ENCODE data around the gene RASGRF1. TPM values are rescaled to one million over a fixed set of nuclear protein-coding genes. Genes with fewer than 3 reads are reported as not detected.
A peak's percentile ranks its signal among the peaks of the same experiment; 100 is the strongest.

Gene RASGRF1
- total RNA-seq, 2 experiments from 2014 or later, result not detected

DNA sequence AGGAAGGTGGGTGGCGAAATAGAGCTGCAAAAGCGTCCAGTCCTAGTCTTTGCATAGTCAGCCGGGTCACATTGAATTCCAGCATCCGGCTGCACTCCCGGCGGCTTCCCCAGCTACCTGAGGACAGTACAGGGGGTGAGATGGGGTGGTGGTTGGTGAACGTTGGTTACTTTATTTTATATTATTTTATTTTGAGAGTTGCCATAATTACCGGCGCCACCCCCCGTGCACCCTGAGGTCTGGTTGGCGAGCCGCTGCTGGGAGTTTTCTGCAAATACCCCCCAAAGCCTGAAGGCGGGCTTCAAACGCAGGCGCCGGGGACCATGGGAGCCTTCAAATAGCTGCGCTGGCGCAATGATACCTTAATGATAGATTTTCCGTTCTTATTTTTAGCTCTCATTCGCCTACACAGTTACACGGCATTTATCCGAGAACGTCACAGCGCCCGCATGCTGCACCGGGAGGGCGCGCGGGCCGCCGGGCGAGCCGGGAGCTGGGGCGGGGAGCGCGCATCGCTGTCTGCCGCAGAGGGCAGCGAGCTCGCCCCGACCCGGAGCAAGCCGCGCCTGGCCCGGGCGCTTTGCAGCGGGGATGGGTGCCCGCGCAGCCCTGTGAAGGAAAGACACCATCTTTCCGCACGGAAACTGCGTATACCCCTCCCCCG, 756 bp upstream of the RASGRF1 start:
- H3K36me3 Mint-ChIP-seq (ENCODE audit: low read depth), result no peaks in the 10 kb centered on the region
- CTCF ChIA-PET, result interaction anchor here (0.7 kb wide), 1 partner anchor 629 kb away, joined by 3 read pairs; no protein-coding TSS in a partner anchor
- peak; percentile 13 for DNase-seq

DNA sequence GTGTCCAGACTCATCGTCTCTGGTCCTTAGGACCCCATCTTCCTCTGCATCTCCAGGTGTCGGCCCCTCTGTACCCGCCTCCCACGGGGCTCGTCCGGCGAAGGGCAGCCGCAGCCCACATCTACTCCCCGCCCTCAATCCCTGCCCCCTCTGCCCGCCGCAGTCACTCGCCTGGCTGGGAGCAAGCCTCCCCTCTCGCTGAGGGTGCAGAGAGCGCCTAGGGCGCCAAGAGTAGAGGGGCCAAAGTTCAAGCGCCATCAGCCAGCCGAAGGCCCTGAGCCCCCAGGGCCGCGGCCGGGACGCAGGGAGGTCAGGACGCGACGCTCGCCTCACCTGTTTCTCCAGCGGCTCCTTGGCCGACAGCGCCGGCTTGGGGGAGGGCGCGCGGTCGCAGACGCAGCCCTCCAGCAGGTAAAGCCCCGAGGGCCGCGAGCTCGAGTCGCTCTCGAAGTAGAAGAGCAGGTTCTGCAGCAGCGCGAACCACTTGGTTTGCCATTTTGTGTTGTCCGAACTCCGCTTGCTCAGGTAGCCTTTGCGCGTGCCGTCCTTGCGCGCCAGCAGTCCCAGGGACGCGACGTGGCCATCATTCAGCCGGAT, 592 bp downstream of the RASGRF1 start:
- Mint-ChIP-seq H3K27me3 (ENCODE audit: low read depth) (peaks cover 52% of the 10 kb centered on the region), H3K4me1 (ENCODE audit: low read depth) (peaks cover 9% of the 10 kb centered on the region), H3K9me3 (no peaks in the 10 kb centered on the region), H3K36me3 (ENCODE audit: low read depth) (no peaks in the 10 kb centered on the region), H3K4me3 (no peak overlapping the region), H3K27ac (no peak overlapping the region)
- no peak for DNase-seq
- CTCF ChIA-PET, result no interaction called here
- intact Hi-C loops (cut with micrococcal nuclease), result no loop called here

More for the DNA sequence above, 756 bp upstream of the RASGRF1 start:
- Mint-ChIP-seq H3K4me3 (peak overlapping the region; percentile 2), H3K27me3 (ENCODE audit: low read depth) (peaks cover 57% of the 10 kb centered on the region), H3K27ac (no peak overlapping the region), H3K4me1 (ENCODE audit: low read depth) (peaks cover 9% of the 10 kb centered on the region), H3K9me3 (no peaks in the 10 kb centered on the region)
- intact Hi-C loops (cut with micrococcal nuclease), result no loop called here

DNA sequence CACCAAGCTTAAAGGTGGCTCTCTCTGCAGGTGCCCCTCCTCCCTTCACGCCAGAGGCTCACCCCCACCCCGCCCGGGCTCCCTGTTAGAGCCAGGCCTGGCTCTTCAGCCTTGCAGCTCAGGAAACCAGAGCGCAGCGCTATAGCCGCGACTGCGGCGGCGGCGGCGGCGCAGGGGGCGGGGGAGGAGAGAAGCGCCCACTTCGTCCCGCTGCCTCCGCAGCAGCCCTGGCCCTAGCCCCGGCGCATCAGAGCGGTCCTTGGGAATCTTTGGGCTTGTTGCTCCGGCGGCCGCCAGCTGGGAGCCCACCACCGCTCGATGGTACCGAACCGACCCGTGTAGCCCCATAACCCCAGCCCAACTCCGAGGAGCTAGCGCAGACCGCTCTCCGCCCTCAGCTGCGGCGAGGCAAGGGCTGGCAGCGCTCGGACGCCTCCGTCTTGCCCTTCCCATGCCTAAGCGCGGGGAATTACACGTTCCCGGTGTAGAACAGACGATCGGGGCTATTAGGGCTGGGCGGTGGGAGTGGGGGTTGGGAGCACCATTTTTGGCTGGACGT, 1.2 kb downstream of the RASGRF1 start:
- Mint-ChIP-seq H3K4me1 (ENCODE audit: low read depth) (peaks cover 9% of the 10 kb centered on the region), H3K9me3 (no peaks in the 10 kb centered on the region), H3K36me3 (ENCODE audit: low read depth) (no peaks in the 10 kb centered on the region), H3K4me3 (no peak overlapping the region), H3K27me3 (ENCODE audit: low read depth) (peaks cover 47% of the 10 kb centered on the region), H3K27ac (no peak overlapping the region)
- intact Hi-C loops (cut with micrococcal nuclease), result no loop called here
- CTCF ChIA-PET, result interaction anchor here (1.0 kb wide), 1 partner anchor 61 kb away, joined by 3 read pairs; no protein-coding TSS in a partner anchor
- no peak for DNase-seq

DNA sequence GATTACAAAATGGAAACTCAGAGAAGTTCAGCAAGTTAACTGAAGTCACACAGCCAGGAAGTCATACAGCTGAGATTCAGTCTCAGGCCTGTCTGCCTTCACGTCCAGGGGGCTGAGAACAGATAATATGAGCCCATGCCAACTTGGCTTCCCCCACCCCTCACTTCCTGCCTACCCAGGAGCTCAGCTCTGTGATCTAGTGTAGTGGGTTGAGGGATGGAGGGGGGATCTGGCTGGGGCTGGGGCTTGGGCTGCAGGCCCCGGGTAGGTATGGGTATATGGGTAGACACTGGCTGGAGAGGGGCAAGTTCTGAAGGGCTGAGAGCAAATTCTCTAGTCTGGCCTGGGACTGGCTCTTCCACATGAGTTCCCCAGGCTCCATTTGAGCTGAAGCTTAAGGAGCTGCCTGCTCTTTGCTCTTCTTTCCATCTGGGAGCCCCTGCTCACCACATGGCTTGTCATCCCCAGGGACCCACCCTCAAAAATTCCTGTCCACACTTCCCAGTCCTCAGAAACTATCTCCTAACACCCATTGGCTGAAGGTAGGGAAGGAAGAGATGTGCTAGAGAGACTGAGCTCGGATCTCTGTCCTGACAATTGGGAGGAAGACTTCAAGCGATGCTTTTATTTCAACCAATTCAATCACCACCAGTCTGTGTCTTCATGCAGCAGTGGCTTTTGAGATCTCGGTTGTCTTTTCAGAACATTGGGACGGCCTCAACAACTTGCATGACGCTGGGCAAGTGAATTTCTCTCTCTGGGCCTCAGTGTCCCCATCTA, 2.0 kb downstream of the RASGRF1 start:
- Mint-ChIP-seq H3K4me3 (no peak overlapping the region), H3K27ac (no peak overlapping the region)

DNA sequence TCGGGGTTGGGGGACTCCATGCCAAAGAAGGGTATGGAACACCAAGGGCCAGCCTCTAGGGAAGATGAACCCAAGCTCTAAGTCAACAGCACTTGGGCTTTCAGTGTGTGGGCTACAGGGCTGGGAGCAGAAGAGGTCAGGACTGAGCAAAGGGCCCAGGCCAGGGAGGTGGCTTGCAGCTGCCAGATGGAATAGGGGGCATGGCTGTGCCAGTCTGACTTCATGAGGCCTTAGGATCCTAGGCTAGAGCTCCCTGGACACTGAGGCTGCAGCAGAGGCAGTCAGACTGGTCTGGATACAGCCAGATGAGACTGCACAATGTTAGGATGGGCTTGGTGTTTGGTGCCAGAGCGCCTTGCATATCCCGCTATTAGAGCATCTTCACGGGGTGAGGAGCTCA, 3.8 kb downstream of the RASGRF1 start:
- DNase-seq, result no peak
- peaks cover 30% of the 10 kb centered on the region for H3K27me3 Mint-ChIP-seq (ENCODE audit: low read depth)
- CTCF ChIA-PET, result interaction anchor here (0.6 kb wide), 3 partner anchors 40 to 215 kb away, joined by 3 to 4 read pairs (median 3); no protein-coding TSS in a partner anchor
- no peak overlapping the region for H3K27ac Mint-ChIP-seq
- no peak overlapping the region for H3K4me3 Mint-ChIP-seq
- no peaks in the 10 kb centered on the region for H3K36me3 Mint-ChIP-seq (ENCODE audit: low read depth)
- no peaks in the 10 kb centered on the region for H3K9me3 Mint-ChIP-seq
- peaks cover 9% of the 10 kb centered on the region for H3K4me1 Mint-ChIP-seq (ENCODE audit: low read depth)
- intact Hi-C loops (cut with micrococcal nuclease), result no loop called here

More for the DNA sequence above, 2.0 kb downstream of the RASGRF1 start:
- intact Hi-C loops (cut with micrococcal nuclease), result no loop called here
- no peaks in the 10 kb centered on the region for H3K9me3 Mint-ChIP-seq
- CTCF ChIA-PET, result interaction anchor here (1.0 kb wide), 1 partner anchor 60 kb away, joined by 3 read pairs; no protein-coding TSS in a partner anchor
- H3K27me3 Mint-ChIP-seq (ENCODE audit: low read depth), result peaks cover 44% of the 10 kb centered on the region
- H3K36me3 Mint-ChIP-seq (ENCODE audit: low read depth), result no peaks in the 10 kb centered on the region
- DNase-seq, result no peak
- H3K4me1 Mint-ChIP-seq (ENCODE audit: low read depth), result peaks cover 9% of the 10 kb centered on the region

DNA sequence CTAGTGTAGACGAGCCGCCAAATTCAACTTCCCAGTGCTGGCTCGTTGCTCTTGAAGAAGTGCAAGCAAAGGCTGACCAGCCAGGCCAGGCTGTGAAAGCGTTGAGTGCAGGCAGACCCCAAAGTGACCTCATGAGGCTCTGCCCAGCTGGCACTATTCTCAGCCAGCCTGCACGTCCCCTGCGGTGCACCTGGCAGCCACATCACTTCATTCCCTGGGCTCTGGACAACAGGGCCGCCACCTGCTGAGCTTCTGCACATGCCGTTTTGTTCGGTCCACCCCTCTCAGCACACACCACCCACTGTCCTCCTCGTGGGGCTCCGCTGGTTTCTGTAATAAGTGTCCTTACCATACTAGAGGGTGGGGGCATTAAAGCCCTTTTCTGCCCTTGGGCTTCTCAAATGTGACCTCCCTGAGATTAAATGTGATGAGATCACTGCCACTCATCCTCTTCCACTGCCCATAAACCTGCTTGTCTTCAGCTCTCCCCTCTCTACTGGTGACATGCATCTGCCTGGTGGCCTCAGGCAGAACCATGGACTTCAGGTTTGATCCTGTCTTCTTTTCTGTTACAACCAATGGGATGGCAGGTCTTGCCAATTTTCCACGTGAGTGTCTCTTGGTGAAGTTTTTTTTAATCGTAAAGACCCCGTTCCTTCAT, 6.1 kb downstream of the RASGRF1 start:
- H3K27ac Mint-ChIP-seq, result no peak overlapping the region
- no peaks in the 10 kb centered on the region for H3K4me1 Mint-ChIP-seq (ENCODE audit: low read depth)
- intact Hi-C loops (cut with micrococcal nuclease), result no loop called here
- CTCF ChIA-PET, result no interaction called here
- DNase-seq, result no peak
- no peaks in the 10 kb centered on the region for H3K9me3 Mint-ChIP-seq
- no peak overlapping the region for H3K4me3 Mint-ChIP-seq
- H3K27me3 Mint-ChIP-seq (ENCODE audit: low read depth), result peaks cover 16% of the 10 kb centered on the region
- H3K36me3 Mint-ChIP-seq (ENCODE audit: low read depth), result no peaks in the 10 kb centered on the region

DNA sequence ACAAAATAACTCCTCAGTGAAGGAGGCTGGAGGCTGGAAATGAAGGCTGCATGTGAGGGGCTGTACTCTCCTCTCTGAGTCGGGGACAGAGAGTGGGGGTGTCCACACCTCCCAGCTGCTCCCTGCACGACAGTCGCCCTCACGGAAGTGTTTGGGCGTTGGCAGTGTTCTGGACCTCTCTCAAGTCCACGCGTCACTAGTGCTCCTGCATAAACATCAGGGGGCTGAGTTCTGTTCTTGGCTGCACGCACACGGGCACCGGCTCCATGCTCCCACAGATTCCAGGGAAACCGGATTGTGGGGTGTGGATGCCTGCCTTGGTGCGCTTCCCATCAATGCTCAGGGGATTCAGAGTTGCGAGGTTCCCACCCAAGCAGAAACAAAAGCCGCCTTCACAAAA, 7.4 kb downstream of the RASGRF1 start:
- no peak overlapping the region for H3K27ac Mint-ChIP-seq
- no peak for DNase-seq
- H3K9me3 Mint-ChIP-seq, result no peaks in the 10 kb centered on the region
- H3K36me3 Mint-ChIP-seq (ENCODE audit: low read depth), result no peaks in the 10 kb centered on the region
- peaks cover 7% of the 10 kb centered on the region for H3K27me3 Mint-ChIP-seq (ENCODE audit: low read depth)
- no peak overlapping the region for H3K4me3 Mint-ChIP-seq
- intact Hi-C loops (cut with micrococcal nuclease), result no loop called here
- no peaks in the 10 kb centered on the region for H3K4me1 Mint-ChIP-seq (ENCODE audit: low read depth)
- CTCF ChIA-PET, result no interaction called here

DNA sequence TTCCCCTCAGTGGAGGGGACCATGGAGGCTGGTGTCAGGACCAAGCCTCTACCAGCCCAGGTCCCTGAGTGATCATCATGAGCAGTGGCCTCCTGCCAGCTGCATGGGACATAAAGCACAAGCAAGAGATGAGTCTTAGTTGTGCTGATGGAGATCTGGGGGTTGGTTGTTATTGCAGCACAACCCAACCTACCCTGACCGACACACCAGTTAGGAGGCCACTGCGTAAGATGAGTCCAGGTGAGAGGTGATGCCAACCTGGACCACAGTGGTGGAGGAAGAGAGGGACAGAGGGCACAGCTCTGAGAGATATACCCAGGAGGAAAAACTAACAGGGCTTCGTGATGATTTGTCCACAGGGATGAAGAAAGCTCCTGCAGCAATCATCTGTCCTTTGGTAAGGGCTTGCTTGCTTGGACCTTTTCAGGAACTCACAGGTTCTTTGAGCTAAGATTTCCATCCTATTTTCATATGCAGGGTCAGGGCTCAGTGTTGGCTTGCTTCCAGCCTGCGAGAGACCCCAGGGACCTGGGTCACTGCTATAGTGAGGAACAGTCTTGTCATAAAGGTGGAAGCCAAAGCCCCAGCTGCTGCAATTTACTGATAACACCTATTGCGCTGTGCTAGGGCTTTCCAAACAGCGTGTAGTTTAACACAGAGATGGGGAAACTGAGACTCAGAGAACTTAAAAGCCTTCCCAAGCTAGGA, 8.1 kb downstream of the RASGRF1 start:
- no peaks in the 10 kb centered on the region for H3K36me3 Mint-ChIP-seq (ENCODE audit: low read depth)
- H3K4me1 Mint-ChIP-seq (ENCODE audit: low read depth), result no peaks in the 10 kb centered on the region
- CTCF ChIA-PET, result no interaction called here

DNA sequence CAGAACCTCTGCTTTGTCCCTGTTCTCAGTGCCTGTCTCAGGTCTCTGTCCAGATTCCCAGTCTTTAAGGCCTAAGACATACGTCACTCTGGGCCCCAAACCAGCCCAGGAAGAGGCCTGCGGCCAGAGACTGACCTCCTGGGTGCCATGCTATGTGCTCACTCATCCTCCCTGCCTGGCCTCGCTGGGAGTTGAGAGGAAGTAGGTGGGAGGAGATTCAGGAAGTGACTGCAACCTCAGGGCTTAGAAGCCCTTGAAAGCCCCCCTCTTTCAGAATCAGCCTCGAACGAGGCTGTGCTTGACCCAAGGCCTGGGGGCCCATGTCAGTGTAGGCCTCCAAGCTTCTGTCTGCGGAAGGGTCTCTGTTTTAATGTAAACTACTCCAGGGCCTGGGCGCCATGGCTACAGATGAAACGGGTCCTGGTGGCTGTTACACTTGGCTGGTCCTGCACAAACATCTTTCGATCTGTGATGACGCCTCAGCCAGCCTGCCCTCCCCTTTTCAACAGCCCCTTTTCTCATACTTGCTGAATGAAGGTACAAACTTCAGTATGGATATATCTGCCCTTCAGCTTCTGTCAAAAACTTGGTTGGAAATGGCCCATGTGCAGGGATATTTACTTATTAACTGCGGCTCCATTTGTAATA, 11.7 kb downstream of the RASGRF1 start:
- Mint-ChIP-seq H3K27ac (no peak overlapping the region), H3K4me3 (no peak overlapping the region), H3K27me3 (ENCODE audit: low read depth) (peaks cover 2% of the 10 kb centered on the region), H3K36me3 (ENCODE audit: low read depth) (no peaks in the 10 kb centered on the region), H3K9me3 (no peaks in the 10 kb centered on the region), H3K4me1 (ENCODE audit: low read depth) (no peaks in the 10 kb centered on the region)
- DNase-seq, result no peak
- CTCF ChIA-PET, result no interaction called here
- intact Hi-C loops (cut with micrococcal nuclease), result no loop called here

More for the DNA sequence above, 8.1 kb downstream of the RASGRF1 start:
- no peak for DNase-seq
- Mint-ChIP-seq H3K27me3 (ENCODE audit: low read depth) (peaks cover 4% of the 10 kb centered on the region), H3K9me3 (no peaks in the 10 kb centered on the region), H3K4me3 (no peak overlapping the region), H3K27ac (no peak overlapping the region)
- intact Hi-C loops (cut with micrococcal nuclease), result no loop called here

DNA sequence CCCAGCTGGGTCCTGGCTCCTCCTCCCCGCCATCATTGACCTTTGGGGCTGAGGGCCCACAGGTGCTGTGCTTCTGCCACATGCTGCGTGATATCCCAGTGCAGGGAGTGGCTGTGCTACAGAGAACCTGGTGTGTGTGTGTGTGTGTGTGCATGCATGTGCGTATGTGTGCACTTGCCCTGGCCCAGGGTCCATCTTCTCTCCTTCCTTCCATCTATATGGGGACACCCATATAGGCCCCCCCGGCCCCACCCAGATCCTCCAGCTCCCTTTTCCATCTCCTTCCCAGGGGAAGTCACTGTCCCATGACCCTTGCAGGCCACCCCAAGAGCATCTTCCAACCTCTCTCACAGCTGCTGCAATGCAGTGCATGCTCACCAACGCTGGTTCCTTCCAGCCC, 12.6 kb downstream of the RASGRF1 start:
- intact Hi-C loops (cut with micrococcal nuclease), result no loop called here
- no peak for DNase-seq
- Mint-ChIP-seq H3K36me3 (ENCODE audit: low read depth) (no peaks in the 10 kb centered on the region), H3K9me3 (no peaks in the 10 kb centered on the region), H3K27ac (no peak overlapping the region), H3K4me1 (ENCODE audit: low read depth) (no peaks in the 10 kb centered on the region), H3K27me3 (ENCODE audit: low read depth) (peaks cover 2% of the 10 kb centered on the region), H3K4me3 (no peak overlapping the region)
- CTCF ChIA-PET, result no interaction called here

DNA sequence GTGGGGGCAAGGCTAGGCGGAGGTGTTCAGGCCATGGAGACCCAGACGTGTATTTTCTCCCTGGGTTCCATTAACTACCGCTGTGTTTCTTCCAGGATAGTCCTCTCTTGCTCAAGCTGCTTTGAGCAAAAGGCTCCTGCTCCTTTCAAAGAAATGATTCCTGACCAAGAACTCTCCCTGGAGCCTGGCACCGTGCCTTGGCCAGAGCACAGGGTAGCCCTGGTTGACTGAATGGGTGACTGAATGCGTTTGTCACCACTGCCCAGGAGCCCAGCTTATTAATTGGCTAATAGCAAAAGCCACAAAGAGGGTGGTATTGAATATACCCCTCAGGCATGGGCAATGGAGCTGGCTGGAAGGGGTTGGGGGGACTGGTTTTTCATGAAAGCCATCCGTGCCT, 13.9 kb downstream of the RASGRF1 start:
- Mint-ChIP-seq H3K27ac (no peak overlapping the region), H3K36me3 (ENCODE audit: low read depth) (no peaks in the 10 kb centered on the region), H3K4me3 (no peak overlapping the region), H3K9me3 (no peaks in the 10 kb centered on the region), H3K27me3 (ENCODE audit: low read depth) (peaks cover 2% of the 10 kb centered on the region), H3K4me1 (ENCODE audit: low read depth) (no peaks in the 10 kb centered on the region)
- CTCF ChIA-PET, result interaction anchor here (0.6 kb wide), 1 partner anchor 169 kb away, joined by 3 read pairs; no protein-coding TSS in a partner anchor
- DNase-seq, result no peak
- intact Hi-C loops (cut with micrococcal nuclease), result no loop called here
